ENCODE measurements around the gene WDR6.

The WDR6 gene

DNA sequence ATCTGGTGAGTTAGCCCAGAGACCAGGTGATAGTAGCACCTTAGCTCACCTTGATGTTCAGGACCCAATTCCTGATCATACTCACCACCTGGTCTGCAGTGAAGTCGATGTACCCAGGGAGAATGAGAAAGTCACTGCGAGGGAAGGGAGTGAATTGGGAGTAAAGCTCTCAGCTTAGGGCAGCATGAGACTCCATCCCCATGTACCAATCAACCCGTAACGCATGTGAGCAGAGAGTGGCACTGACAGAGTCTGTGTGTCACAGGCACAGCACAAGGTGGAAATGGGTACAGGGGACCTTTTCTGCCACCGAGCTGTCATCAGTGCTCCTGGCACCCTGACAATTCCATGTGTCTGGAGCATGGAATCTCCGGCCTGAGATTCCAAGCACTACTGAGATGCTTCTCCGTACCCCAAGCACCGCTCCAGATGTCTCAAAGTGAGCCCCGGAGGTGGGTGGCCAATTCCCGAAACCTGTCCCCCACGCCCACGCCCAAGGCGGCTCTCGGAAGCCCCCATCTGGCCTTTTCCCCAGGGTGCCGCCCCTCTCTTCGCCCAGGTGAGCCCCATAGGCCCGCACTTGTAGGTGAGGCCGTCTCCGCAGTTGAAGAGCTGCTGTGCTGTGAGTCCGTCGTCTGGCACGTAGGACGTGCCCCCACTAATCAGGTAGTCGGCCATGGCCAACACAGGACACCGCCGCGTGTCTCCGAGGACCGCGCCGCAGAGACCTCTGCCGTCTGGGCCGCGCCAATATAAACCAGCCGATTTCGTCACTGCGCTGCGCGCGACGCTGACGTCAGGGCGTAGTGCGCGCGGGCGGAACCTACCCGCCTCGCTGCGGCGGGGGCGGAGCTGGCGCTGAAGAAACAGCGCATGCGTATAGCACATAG, 21.7 kb downstream of the WDR6 start, which contains the start of gene IMPDH2:
Gene IMPDH2, minus strand, starts transcription at position 726 of the 890 bp plus-strand sequence. Its CDS starts 48 bp downstream, at position 678.
- DNase-seq, result peak; percentile 96

DNA sequence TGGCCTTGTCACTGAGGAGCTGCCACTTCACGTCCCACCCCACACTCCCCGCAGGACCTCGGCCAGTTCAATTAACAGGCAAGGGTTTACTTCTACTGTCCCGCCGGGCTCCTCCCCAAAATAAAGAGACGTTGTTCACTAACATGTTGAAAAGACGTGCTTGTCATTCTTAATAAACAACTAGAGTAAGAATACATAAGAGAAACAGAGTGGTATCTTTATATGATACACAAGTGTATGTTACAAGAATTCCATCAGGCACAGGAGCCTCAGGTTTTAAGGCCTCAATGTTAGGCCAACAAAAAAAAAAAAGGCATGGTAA, 22.3 kb downstream of the WDR6 start:
- DNase-seq, result no peak

GRCh38 chr3:49030321-49030720, 23.1 kb downstream of the WDR6 start:
- DNase-seq, result no peak

DNA sequence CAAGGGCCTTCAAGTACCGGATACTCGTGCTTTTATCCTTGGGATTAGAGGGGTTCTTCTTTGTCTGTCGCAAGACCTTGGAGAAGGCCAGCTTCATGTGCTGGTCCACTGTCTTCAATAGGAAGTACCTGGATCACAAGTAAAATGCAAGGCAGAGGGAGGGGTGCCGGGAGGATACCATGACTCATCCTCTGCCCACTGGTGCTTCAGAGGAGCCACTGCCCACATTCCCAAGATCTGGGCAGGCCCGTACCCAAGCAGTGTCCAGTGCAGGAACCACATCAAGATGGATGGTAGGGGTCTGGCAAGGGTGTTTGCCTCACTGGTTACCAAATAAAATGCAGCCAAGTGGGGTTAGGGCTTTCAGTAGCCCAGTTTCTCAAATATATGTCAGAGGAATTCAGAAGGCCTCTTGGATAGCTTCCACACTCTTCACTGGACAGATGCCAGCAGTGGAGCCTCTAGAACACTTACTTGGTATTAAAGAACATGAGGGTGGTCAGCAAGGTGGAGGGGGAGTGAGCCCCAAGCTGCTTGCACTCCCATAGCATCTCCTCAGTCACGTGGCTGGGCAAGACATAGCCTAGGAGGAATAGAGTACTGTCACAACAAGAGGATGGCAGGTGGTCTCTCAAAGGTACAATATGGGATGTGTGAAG, 25.6 kb downstream of the WDR6 start:
- DNase-seq, result no peak

DNA sequence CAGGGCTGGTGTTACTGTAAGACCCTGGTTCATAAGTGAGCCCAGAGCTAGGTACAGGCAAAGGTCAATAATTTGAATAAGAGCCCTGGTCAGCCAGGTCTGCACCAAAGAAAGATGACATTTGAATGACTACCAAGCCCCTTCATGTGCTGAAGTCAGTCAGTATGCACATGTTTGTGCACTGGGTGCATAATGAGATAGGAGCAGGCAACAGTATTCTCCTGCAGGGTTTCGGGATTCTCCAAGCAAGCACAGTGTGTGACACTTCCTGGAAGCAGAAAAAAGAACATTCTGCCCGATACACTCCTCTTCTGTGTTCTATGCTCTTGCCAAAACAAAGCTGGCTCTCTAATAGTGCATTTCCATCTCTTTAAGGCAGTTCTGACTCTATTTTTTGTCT, 27.5 kb downstream of the WDR6 start:
- no peak for DNase-seq

DNA sequence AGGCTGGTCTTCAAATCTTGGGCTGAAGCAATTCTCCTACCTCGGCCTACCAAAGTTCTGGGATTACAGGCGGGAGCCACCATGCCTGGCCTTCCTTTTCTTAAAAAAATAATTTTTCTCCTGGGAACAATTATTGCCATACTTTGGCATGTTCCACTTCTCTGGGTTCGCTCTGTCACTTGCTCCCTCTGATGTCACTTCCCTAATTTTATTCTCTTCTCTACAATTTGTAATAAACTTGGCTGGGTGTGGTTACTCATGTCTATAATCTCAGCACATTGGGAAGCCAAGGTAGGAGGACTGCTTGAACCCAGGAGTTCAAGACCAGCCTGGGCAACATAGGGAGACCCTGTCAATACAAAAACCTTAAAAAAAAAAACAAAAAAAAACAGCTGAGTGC, 28.1 kb downstream of the WDR6 start:
- no peak for DNase-seq

DNA sequence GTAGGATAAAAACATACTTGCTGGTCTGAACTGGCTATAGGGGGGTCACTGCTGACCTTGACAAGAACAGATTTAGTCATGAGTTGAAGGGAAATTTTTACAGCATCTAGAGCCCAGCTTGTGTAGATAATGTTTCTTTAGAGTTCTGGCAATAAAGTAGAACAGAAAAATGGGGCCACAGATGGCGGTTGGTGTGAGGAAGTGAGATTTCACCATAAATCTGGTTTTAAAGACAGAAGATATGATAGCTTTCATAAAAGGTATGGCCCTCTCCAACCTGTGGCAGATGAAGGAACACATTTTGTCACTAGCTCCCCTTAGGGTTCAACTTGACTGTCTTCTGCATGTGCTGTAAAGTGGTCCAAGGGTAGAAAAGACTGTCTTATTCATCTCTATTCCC, 46.4 kb downstream of the WDR6 start:
- no peak for DNase-seq

DNA sequence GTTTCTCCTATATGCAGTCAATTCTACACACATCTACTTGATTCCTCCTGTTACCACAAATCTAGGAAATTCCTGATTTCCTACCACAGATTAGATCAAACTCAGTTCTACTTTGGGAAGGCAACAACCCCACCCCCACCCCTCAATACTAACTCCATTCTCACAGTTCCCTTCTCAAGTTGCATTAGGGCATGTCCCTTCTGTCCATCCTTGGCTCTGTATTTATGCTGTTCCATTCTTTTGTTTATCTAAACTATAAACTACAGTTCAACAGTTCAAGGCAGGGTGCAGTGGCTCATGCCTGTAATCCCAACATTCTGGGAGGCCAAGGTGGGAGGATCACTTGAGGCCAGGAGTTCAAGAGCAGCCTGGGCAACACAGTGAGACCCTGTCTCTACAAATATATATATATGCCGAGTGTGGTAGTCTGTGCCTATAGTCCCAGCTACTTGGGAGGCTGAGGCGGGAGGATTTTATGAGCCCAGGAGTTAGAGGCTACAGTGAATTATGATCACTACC, 47.2 kb downstream of the WDR6 start:
- DNase-seq, result no peak

DNA sequence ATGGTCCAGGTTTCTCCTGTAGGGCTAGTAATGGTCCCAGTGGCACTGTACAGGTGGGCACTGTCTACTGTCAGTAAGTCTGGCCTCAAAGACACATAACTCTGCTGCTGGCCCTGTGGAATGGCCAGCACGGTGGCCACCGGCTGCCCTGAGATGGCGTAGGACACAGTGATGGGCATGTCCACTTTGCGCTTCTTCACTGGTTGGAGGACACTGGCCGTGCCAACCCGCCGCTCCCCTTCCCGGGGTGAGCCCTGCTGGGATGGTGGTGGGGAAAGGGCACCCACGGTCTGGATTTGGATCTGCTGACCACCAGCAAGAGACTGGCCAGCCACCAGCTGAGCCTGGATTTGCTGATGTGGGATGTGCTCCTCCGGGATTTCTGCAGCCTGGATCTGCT, 50.1 kb downstream of the WDR6 start:
- DNase-seq, result no peak

DNA sequence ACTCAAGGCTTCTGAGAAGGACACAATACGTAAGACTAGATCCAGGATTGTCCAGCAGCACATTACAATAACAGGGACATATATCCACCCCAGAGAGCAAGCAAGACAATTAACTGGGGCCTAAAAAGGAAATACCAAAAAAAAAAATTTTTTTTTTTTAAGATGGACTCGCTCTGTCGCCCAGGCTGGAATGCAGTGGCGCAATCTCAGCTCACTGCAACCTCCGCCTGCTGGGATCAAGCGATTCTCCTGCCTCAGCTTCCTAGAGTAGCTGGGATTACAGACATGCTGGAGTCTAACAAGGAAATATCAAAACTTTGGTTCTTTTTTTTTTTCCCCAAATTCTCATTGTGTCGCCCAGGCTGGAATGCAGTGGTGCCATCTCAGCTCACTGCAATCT, 50.8 kb downstream of the WDR6 start:
- DNase-seq, result no peak
